ENCODE data around the gene ATAD3B. TPM values are rescaled to one million over a fixed set of nuclear protein-coding genes. Genes with fewer than 3 reads are reported as not detected.

The ATAD3B gene
- total RNA-seq, 1 experiment from 2014 or later = 63.6 TPM

- CTCF ChIA-PET = interaction anchor here (0.8 kb wide), 1 partner anchor 10 kb away, joined by 3 read pairs; no protein-coding TSS in a partner anchor
- Mint-ChIP-seq H3K9me3 (no peaks in the 10 kb centered on the region), H3K27ac (peak overlapping the region; percentile 99), H3K36me3 (peaks cover 2% of the 10 kb centered on the region; the same call in 1 of the 2 replicates), H3K4me3 (peak overlapping the region; percentile 78), H3K27me3 (ENCODE audit: low read depth) (no peaks in the 10 kb centered on the region), H3K4me1 (peaks cover 7% of the 10 kb centered on the region; the same call in 1 of the 2 replicates)
- peak; percentile 47 for DNase-seq (ENCODE audit: low spot score)
- peak; percentile 64 for ATAC-seq
- POLR2A ChIA-PET = no interaction called here
- TF ChIP-seq, protein P1, sequence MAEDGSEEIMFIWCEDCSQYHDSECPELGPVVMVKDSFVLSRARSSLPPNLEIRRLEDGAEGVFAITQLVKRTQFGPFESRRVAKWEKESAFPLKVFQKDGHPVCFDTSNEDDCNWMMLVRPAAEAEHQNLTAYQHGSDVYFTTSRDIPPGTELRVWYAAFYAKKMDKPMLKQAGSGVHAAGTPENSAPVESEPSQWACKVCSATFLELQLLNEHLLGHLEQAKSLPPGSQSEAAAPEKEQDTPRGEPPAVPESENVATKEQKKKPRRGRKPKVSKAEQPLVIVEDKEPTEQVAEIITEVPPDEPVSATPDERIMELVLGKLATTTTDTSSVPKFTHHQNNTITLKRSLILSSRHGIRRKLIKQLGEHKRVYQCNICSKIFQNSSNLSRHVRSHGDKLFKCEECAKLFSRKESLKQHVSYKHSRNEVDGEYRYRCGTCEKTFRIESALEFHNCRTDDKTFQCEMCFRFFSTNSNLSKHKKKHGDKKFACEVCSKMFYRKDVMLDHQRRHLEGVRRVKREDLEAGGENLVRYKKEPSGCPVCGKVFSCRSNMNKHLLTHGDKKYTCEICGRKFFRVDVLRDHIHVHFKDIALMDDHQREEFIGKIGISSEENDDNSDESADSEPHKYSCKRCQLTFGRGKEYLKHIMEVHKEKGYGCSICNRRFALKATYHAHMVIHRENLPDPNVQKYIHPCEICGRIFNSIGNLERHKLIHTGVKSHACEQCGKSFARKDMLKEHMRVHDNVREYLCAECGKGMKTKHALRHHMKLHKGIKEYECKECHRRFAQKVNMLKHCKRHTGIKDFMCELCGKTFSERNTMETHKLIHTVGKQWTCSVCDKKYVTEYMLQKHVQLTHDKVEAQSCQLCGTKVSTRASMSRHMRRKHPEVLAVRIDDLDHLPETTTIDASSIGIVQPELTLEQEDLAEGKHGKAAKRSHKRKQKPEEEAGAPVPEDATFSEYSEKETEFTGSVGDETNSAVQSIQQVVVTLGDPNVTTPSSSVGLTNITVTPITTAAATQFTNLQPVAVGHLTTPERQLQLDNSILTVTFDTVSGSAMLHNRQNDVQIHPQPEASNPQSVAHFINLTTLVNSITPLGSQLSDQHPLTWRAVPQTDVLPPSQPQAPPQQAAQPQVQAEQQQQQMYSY (CRISPR knock-in tag; IDR thresholded peaks at IDR 0.05) = peak; percentile 67
- TF ChIP-seq HMGA2 (CRISPR knock-in tag; IDR thresholded peaks at IDR 0.05) (no peak), MYBL2 (CRISPR knock-in tag; IDR thresholded peaks at IDR 0.05) (peak; percentile 45; the same call in 1 of the 2 replicates)
Observed at GRCh38 chr1:1510912-1511532, 39.5 kb downstream of the ATAD3B start.

- Mint-ChIP-seq H3K27ac (peak within 1 kb of the TSS; percentile 99), H3K36me3 (peaks cover 2% of the 10 kb centered on the region; the same call in 1 of the 2 replicates), H3K4me1 (peaks cover 7% of the 10 kb centered on the region; the same call in 1 of the 2 replicates), H3K9me3 (no peaks in the 10 kb centered on the region), H3K4me3 (peak within 1 kb of the TSS; percentile 78), H3K27me3 (ENCODE audit: low read depth) (no peaks in the 10 kb centered on the region)
- ChIA-PET CTCF (no interaction called here), POLR2A (no interaction called here)
- peak; percentile 97 for DNase-seq (ENCODE audit: low spot score)
- ATAC-seq = peak; percentile 83
- TF ChIP-seq NFE2L1 (CRISPR knock-in tag; IDR thresholded peaks at IDR 0.05) (no peak), ERG (CRISPR knock-in tag; IDR thresholded peaks at IDR 0.05) (no peak), CREB1 (CRISPR knock-in tag; IDR thresholded peaks at IDR 0.05) (peak; percentile 80; the same call in 1 of the 2 replicates), SMAD4 (CRISPR knock-in tag; IDR thresholded peaks at IDR 0.05) (no peak), TEAD1 (CRISPR knock-in tag; IDR thresholded peaks at IDR 0.05) (peak; percentile 89), PREB (CRISPR knock-in tag; IDR thresholded peaks at IDR 0.05; ENCODE audit: borderline replicate concordance) (no peak), ZNF425 (CRISPR knock-in tag; conservative IDR thresholded peaks at IDR 0.05) (no peak), ETV6 (CRISPR knock-in tag; IDR thresholded peaks at IDR 0.05) (peak; percentile 84; the same call in 1 of the 2 replicates), E2F5 (CRISPR knock-in tag; IDR thresholded peaks at IDR 0.05) (peak; percentile 94), SMAD3 (CRISPR knock-in tag; IDR thresholded peaks at IDR 0.05; ENCODE audit: borderline replicate concordance) (no peak), ZNF219 (CRISPR knock-in tag; IDR thresholded peaks at IDR 0.05; ENCODE audit: borderline replicate concordance) (no peak), FOXP4 (CRISPR knock-in tag; IDR thresholded peaks at IDR 0.05) (peak; percentile 88), GTF2I (CRISPR knock-in tag; conservative IDR thresholded peaks at IDR 0.05) (no peak), HMGXB4 (CRISPR knock-in tag; IDR thresholded peaks at IDR 0.05) (peak; percentile 85)
- TF ChIP-seq, protein P2, sequence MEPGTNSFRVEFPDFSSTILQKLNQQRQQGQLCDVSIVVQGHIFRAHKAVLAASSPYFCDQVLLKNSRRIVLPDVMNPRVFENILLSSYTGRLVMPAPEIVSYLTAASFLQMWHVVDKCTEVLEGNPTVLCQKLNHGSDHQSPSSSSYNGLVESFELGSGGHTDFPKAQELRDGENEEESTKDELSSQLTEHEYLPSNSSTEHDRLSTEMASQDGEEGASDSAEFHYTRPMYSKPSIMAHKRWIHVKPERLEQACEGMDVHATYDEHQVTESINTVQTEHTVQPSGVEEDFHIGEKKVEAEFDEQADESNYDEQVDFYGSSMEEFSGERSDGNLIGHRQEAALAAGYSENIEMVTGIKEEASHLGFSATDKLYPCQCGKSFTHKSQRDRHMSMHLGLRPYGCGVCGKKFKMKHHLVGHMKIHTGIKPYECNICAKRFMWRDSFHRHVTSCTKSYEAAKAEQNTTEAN (CRISPR knock-in tag; IDR thresholded peaks at IDR 0.05) = peak; percentile 71; the same call in 1 of the 2 replicates
Observed at GRCh38 chr1:1511533-1512285, 40.1 kb downstream of the ATAD3B start, which contains the start of gene ATAD3A. Gene ATAD3A (plus strand): TSS chr1:1512162. CDS start chr1:1512269, 107 bp downstream.

Data from WTC11 (cell line).